Astrocyte of the spinal cord (primary cell): ENCODE data around the gene GPC4.

Source experiments
- DNase-seq: peaks from one replicate; pipeline ENCODE4 v3.0.0; 2011; ENCODE audit warnings: low read depth, low spot score
- H3K4me3 ChIP-seq: 2 replicates; pipeline ENCODE4 v1.5.1; 2011; ENCODE audit warnings: low read depth, mild to moderate bottlenecking, low read length, moderate library complexity
- in situ Hi-C: cut with HindIII; loops from 2 replicates; pipeline ENCODE4 v1.10.0; 2017; ENCODE audit warnings: low sequenced_read_pairs
- TF ChIP-seq, protein P1 (sequence below): IDR thresholded peaks from 2 replicates; pipeline ENCODE4 v1.5.1; 2012; ENCODE audit warnings: low read depth, mild to moderate bottlenecking, low read length, inconsistent platforms

GPC4 gene

GRCh38 chrX:133373386-133374079 lies 41.8 kb downstream of the GPC4 start:
- TF ChIP-seq, protein P1, sequence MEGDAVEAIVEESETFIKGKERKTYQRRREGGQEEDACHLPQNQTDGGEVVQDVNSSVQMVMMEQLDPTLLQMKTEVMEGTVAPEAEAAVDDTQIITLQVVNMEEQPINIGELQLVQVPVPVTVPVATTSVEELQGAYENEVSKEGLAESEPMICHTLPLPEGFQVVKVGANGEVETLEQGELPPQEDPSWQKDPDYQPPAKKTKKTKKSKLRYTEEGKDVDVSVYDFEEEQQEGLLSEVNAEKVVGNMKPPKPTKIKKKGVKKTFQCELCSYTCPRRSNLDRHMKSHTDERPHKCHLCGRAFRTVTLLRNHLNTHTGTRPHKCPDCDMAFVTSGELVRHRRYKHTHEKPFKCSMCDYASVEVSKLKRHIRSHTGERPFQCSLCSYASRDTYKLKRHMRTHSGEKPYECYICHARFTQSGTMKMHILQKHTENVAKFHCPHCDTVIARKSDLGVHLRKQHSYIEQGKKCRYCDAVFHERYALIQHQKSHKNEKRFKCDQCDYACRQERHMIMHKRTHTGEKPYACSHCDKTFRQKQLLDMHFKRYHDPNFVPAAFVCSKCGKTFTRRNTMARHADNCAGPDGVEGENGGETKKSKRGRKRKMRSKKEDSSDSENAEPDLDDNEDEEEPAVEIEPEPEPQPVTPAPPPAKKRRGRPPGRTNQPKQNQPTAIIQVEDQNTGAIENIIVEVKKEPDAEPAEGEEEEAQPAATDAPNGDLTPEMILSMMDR, result no peak
- in situ Hi-C loops, result no loop called here
- no peak overlapping the region for H3K4me3 ChIP-seq
- no peak for DNase-seq

- in situ Hi-C loops, result no loop called here
- TF ChIP-seq, protein P1, result no peak
- DNase-seq, result no peak
- no peak overlapping the region for H3K4me3 ChIP-seq
Measured at GRCh38 chrX:133370696-133371275, 44.5 kb downstream of the GPC4 start.

- TF ChIP-seq, protein P1, result no peak
- no peak overlapping the region for H3K4me3 ChIP-seq
- no peak for DNase-seq
- in situ Hi-C loops, result no loop called here
Measured at GRCh38 chrX:133369065-133369464, 46.2 kb downstream of the GPC4 start.

DNA sequence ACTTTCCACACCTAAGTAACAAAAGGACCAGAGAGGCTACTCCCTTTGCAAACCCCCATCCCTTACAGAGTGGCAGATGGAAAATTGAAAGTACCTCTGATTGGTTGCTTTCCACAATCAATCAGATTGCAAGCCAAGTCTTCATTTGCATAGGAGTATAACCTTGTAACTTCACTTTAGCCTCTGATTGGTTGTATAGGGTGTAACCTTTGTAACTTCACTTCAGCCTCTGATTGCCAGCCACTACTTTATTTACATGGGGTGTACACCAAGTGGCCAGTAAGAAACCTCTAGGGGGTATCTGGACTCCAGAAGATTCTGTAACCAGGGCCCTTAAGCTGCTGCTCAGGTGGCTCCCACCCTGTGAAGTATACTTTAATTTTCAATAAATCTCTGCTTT lies 48.6 kb downstream of the GPC4 start:
- TF ChIP-seq, protein P1, result no peak
- in situ Hi-C loops, result no loop called here
- H3K4me3 ChIP-seq, result no peak overlapping the region
- DNase-seq, result no peak

GRCh38 chrX:133365871-133366611 lies 49.2 kb downstream of the GPC4 start:
- TF ChIP-seq, protein P1, result no peak
- DNase-seq, result no peak
- in situ Hi-C loops, result no loop called here
- no peak overlapping the region for H3K4me3 ChIP-seq

DNA sequence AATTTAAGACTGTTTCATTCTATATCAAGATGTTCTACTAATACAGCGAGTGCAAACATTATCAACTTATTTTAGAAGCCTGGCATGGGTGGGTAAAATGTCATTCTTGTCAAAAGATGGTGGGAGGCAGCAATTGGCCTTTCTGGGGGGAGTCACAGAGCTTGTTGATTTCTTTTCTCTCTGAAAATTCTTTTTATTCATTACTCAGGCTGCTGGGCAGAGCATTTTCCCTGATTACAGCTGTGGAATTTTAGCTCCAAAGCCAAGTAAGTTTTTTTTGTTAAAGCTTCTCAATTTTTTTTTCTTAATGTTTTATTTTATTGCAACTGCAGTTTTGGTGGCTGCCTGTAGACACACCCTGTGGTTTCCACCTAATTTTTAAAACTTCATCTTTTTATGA lies 50.4 kb downstream of the GPC4 start:
- DNase-seq, result no peak
- in situ Hi-C loops, result no loop called here
- TF ChIP-seq, protein P1, result no peak
- no peak overlapping the region for H3K4me3 ChIP-seq
